Lung (tissue), 12 donors: ENCODE measurements around the gene PRSS21. TPM values are rescaled to one million over a fixed set of nuclear protein-coding genes. Genes with fewer than 3 reads are reported as not detected.
A peak's percentile ranks its signal among the peaks of the same experiment; 100 is the strongest.

Source experiments
- ATAC-seq: fragments of 200-7000 bp; cut with Tn5 transposase; one replicate; pipeline ENCODE4 v1.9.1; 2020; ENCODE audit warnings: moderate number of reproducible peaks; ENCODE audit not compliant: insufficient read depth, low FRiP score
- DNase-seq, 3 donors: peaks; one replicate each; pipeline ENCODE4 v3.0.0-alpha.2; 2013 to 2017
- H3K27ac ChIP-seq, 2 donors: one replicate each; pipeline ENCODE4 v1.5.1; 2013; ENCODE audit warnings: mild to moderate bottlenecking in 2 of 2, moderate library complexity in 2 of 2, control low read depth in 1 of 2, inconsistent platforms in 1 of 2, low read depth in 1 of 2, low read length in 1 of 2
- H3K27me3 ChIP-seq, 3 donors: one replicate each; pipeline ENCODE4 v1.5.1; 2013; ENCODE audit warnings: low read length in 2 of 3; ENCODE audit not compliant: control insufficient read depth in 3 of 3, insufficient read depth in 3 of 3
- H3K36me3 ChIP-seq, 4 donors: one replicate each; pipeline ENCODE4 v1.5.1; 2013; ENCODE audit warnings: low read length in 4 of 4, mild to moderate bottlenecking in 1 of 4, moderate library complexity in 1 of 4; ENCODE audit not compliant: control insufficient read depth in 4 of 4, insufficient read depth in 4 of 4
- H3K4me1 ChIP-seq, 5 donors: one replicate each; pipeline ENCODE4 v1.5.1; 2013; ENCODE audit warnings: low read length in 5 of 5, mild to moderate bottlenecking in 2 of 5, moderate library complexity in 1 of 5; ENCODE audit not compliant: control insufficient read depth in 5 of 5, insufficient read depth in 5 of 5
- H3K4me3 ChIP-seq: one replicate; pipeline ENCODE4 v1.5.1; 2013; ENCODE audit warnings: mild to moderate bottlenecking, control low read depth, moderate library complexity
- H3K9ac ChIP-seq, 2 donors: one replicate each; pipeline ENCODE4 v1.5.1; 2013; ENCODE audit warnings: low read length in 2 of 2, control low read depth in 1 of 2; ENCODE audit not compliant: insufficient read depth in 1 of 2
- H3K9me3 ChIP-seq, 4 donors: one replicate each; pipeline ENCODE4 v1.5.1; 2013; ENCODE audit warnings: low read length in 3 of 4, mild to moderate bottlenecking in 1 of 4, moderate library complexity in 1 of 4; ENCODE audit not compliant: control insufficient read depth in 4 of 4, insufficient read depth in 3 of 4
- CTCF ChIP-seq: IDR thresholded peaks from 2 replicates; pipeline ENCODE4 v1.5.1; 2012; ENCODE audit warnings: mild to moderate bottlenecking; ENCODE audit errors: control extremely low read depth, extremely low read depth
- WGBS, 2 donors: extraction: QIAGEN DNeasy Blood & Tissue Kit; methylation state at CpG; one replicate each; pipeline ENCODE4 v1.1.7; 2013; 5-methylcytosine and 5-hydroxymethylcytosine counted together
- polyA plus RNA-seq, 2 donors: library from polyadenylated mRNA; stranded (reverse); fragments of 200-250 nt; gene quantifications; one replicate each; pipeline ENCODE4 v1.2.1, GENCODE V29; 2013
- total RNA-seq, 2 donors: library from RNA; depleted of rRNA in 1 of 2; stranded (reverse); fragments of >200 nt in 1 of 2; gene quantifications; one replicate each; pipeline ENCODE4 v1.2.1, GENCODE V29; 2014 to 2021
- donor health status: control.
- donor health status: control.
- donor health status: Bipolar disorder and iron deficiency.
- donor health status: healthy.
- donor health status: DM: yes; HTN: yes; CAD: no.

Gene PRSS21
- total and polyA plus RNA-seq, 4 donors = 0.77 to 7.9 (median 4.2) TPM; not detected in 1

GRCh38 chr16:2856061-2856670, 39.1 kb downstream of the PRSS21 start:
- H3K27ac ChIP-seq = no peak overlapping the region
- H3K9ac ChIP-seq = no peak overlapping the region
- peaks cover 0 to 13% (median 0%) of the 10 kb centered on the region in 4 donors for H3K9me3 ChIP-seq
- peaks cover 0 to 2% (median 0%) of the 10 kb centered on the region in 4 donors for H3K36me3 ChIP-seq
- no peak overlapping the region for H3K4me3 ChIP-seq
- H3K27me3 ChIP-seq = peaks cover 0 to 7% (median 5%) of the 10 kb centered on the region in 3 donors
- ATAC-seq = no peak
- no peak for TF ChIP-seq CTCF
- 86 to 87% methylated on average over 14 of the region's 14 CpGs for WGBS, 2 donors
- no peak for DNase-seq
- no peaks in the 10 kb centered on the region for H3K4me1 ChIP-seq

GRCh38 chr16:2856686-2857450, 39.8 kb downstream of the PRSS21 start:
- ATAC-seq = no peak
- Histone ChIP-seq H3K9me3 (peaks cover 0 to 14% (median 0%) of the 10 kb centered on the region in 4 donors), H3K36me3 (peaks cover 0 to 2% (median 0%) of the 10 kb centered on the region in 4 donors), H3K27me3 (peaks cover 0 to 7% (median 5%) of the 10 kb centered on the region in 3 donors), H3K27ac (peak overlapping the region in 1 of 2 donors; percentile 68), H3K9ac (no peak overlapping the region), H3K4me1 (no peaks in the 10 kb centered on the region), H3K4me3 (peak overlapping the region; percentile 45)
- DNase-seq = no peak
- 80 to 92% methylated on average over 23 to 24 of the region's 24 CpGs for WGBS, 2 donors
- TF ChIP-seq CTCF = no peak

- 6 to 7% methylated on average over 39 to 42 of the region's 42 CpGs for WGBS, 2 donors
Observed at GRCh38 chr16:2857451-2858244, 40.6 kb downstream of the PRSS21 start, which contains the start of gene PRSS22. TSS of gene PRSS22 (minus strand) at chr16:2858170. CDS start at chr16:2858104, 66 bp downstream.

More at GRCh38 chr16:2857451-2858244, 40.6 kb downstream of the PRSS21 start, which contains the start of gene PRSS22:
- DNase-seq (peak; percentile 42 to 73 (median 70)), ATAC-seq (peak; percentile 61)
- peak within 1 kb of the TSS; percentile 45 for H3K4me3 ChIP-seq
- H3K36me3 ChIP-seq = peaks cover 0 to 2% (median 0%) of the 10 kb centered on the region in 4 donors
- peak within 1 kb of the TSS in 1 of 2 donors; percentile 11 for H3K9ac ChIP-seq
- peaks cover 0 to 7% (median 5%) of the 10 kb centered on the region in 3 donors for H3K27me3 ChIP-seq
- peak within 1 kb of the TSS in 1 of 2 donors; percentile 68 for H3K27ac ChIP-seq
- no peak for TF ChIP-seq CTCF
- H3K9me3 ChIP-seq = peaks cover 0 to 14% (median 0%) of the 10 kb centered on the region in 4 donors
- no peaks in the 10 kb centered on the region for H3K4me1 ChIP-seq
